Kidney (tissue), 14 donors: ENCODE data around the gene SQOR. TPM values are rescaled to one million over a fixed set of nuclear protein-coding genes. Genes with fewer than 3 reads are reported as not detected.

Experiments
- DNase-seq, 5 donors: peaks; one replicate each; pipeline ENCODE4 v3.0.0-alpha.2; 2013 to 2020
- FAIRE-seq: peaks from 2 replicates; lab custom pipeline; 2012; peaks lifted over from hg19 to GRCh38; lab: Jason Lieb, UNC
- H3K27ac ChIP-seq, 2 donors: one replicate each; pipeline ENCODE4 v1.7.0; 2013; ENCODE audit warnings: low read depth in 2 of 2, low read length in 2 of 2, inconsistent platforms in 1 of 2
- H3K27me3 ChIP-seq: one replicate; pipeline ENCODE4 v1.7.1; 2013; ENCODE audit warnings: low read length, inconsistent platforms; ENCODE audit not compliant: control insufficient read depth, insufficient read depth
- H3K36me3 ChIP-seq, 3 donors: one replicate each; pipeline versions ENCODE4 v1.7.0 to v1.7.1; 2013; ENCODE audit warnings: low read length in 3 of 3, control low read depth in 1 of 3, inconsistent platforms in 1 of 3; ENCODE audit not compliant: insufficient read depth in 3 of 3, control insufficient read depth in 2 of 3
- H3K4me1 ChIP-seq, 3 donors: one replicate each; pipeline versions ENCODE4 v1.7.0 to v1.7.1; 2013; ENCODE audit warnings: low read length in 3 of 3, inconsistent platforms in 1 of 3, low read depth in 1 of 3; ENCODE audit not compliant: control insufficient read depth in 2 of 3, insufficient read depth in 2 of 3
- H3K4me3 ChIP-seq, 3 donors: one replicate each; pipeline versions ENCODE4 v1.7.0 to v1.8.1; 2013; ENCODE audit warnings: low read length in 3 of 3, control low read depth in 1 of 3, inconsistent platforms in 1 of 3
- H3K9ac ChIP-seq, 3 donors: one replicate each; pipeline versions ENCODE4 v1.7.0 to v1.7.1; 2013; ENCODE audit warnings: low read length in 3 of 3, control low read depth in 1 of 3, inconsistent platforms in 1 of 3
- H3K9me3 ChIP-seq, 3 donors: one replicate each; pipeline versions ENCODE4 v1.7.0 to v1.7.1; 2013; ENCODE audit warnings: low read length in 3 of 3, control low read depth in 1 of 3, inconsistent platforms in 1 of 3; ENCODE audit not compliant: control insufficient read depth in 2 of 3, insufficient read depth in 1 of 3
- CTCF ChIP-seq: IDR thresholded peaks from 3 replicates; pipeline ENCODE4 v1.5.1; 2012; ENCODE audit warnings: mild to moderate bottlenecking, moderate library complexity, borderline replicate concordance; ENCODE audit not compliant: insufficient read depth; ENCODE audit errors: extremely low read depth
- intact Hi-C: fragments of 100-400 bp; cut with DNase I; formaldehyde crosslinking; loops from one replicate; pipeline ENCODE4 v1.11.1; 2022
- polyA plus RNA-seq: library from polyadenylated mRNA; stranded (reverse); fragments of 350-450 nt; fragmentation: Illumina TruSeq; extraction: RNeasy Lipid Tissue Mini Kit (QIAGEN cat#74804); gene quantifications from one replicate; pipeline ENCODE4 v1.2.3, GENCODE V29; 2014; ENCODE audit warnings: low read depth, low replicate concordance; ENCODE audit not compliant: insufficient read depth
- total RNA-seq: library from RNA; stranded (reverse); fragmentation: NEBNext Ultra II Directional; extraction: Animal tissue kit (Norgen Biotek cat#: 25700); gene quantifications from one replicate; pipeline ENCODE4 v1.2.1, GENCODE V29; 2021
- donor health status: control.
- donor health status: control.
- donor health status: control.
- donor health status: control.
- donor health status: control.
- donor health status: DM: yes; HTN: yes; CAD: no.
- donor health status: Normal renal cell carcinoma (clear cell type).

SQOR gene
- total and polyA plus RNA-seq, 2 donors from 2014 or later, result 43.4 to 67.5 TPM

- no peaks in the 10 kb centered on the region for H3K4me1 ChIP-seq
- H3K9ac ChIP-seq, result no peak overlapping the region
- intact Hi-C loops, result no loop called here
- H3K27me3 ChIP-seq, result no peaks in the 10 kb centered on the region
- peaks cover 0 to 16% (median 8%) of the 10 kb centered on the region in 3 donors for H3K36me3 ChIP-seq
- no peak for TF ChIP-seq CTCF
- H3K27ac ChIP-seq, result no peak overlapping the region
- no peak for FAIRE-seq
- no peak for DNase-seq
- no peaks in the 10 kb centered on the region for H3K9me3 ChIP-seq
- H3K4me3 ChIP-seq, result no peak overlapping the region
Measured at GRCh38 chr15:45678459-45679178, 43.8 kb downstream of the SQOR start.

DNA sequence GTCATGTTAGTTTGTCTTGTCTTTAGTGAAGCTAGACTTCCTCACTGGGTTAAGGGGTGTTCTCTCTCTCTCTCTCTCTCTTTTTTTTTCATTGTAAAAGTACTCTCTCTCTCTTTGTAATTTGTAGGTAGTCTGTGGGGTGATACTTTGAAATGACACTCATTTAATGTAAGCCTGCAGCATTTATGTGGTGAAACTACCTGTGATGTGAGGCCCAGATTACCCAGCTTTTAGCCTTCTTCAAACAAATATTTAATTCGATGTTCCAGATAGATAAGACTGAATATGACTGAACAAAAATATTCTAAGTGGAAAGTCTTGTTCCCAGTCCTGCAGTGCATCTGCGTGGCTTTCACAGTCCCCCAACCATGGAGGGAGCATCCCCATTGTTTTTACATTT lies 49.7 kb downstream of the SQOR start:
- Histone ChIP-seq H3K36me3 (peaks cover 0 to 28% (median 9%) of the 10 kb centered on the region in 3 donors), H3K27ac (no peak overlapping the region), H3K4me3 (no peak overlapping the region), H3K27me3 (no peaks in the 10 kb centered on the region), H3K9ac (no peak overlapping the region), H3K9me3 (no peaks in the 10 kb centered on the region), H3K4me1 (no peaks in the 10 kb centered on the region)
- FAIRE-seq (no peak), DNase-seq (no peak)
- TF ChIP-seq CTCF, result no peak
- intact Hi-C loops, result no loop called here

DNA sequence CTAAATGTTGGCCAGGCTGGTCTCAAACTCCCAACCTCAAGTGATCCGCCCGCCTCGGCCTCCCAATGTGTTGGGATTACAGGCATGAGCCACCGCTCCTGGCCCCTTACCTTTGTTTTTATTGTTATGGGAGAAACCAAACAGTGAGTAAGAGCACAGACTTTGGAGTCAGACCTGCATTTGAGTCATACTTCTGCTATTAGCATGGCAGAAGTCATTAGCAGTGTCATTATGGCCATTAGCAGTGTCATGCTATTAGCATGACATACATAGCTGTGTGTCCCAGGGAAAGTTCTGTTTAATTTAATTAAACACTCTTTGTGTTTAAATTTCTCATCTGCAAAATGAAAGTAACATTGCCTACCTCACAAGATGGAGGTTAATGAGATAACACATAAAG lies 54.8 kb downstream of the SQOR start:
- Histone ChIP-seq H3K4me3 (no peak overlapping the region), H3K4me1 (no peaks in the 10 kb centered on the region), H3K36me3 (peaks cover 0 to 22% (median 19%) of the 10 kb centered on the region in 3 donors), H3K27ac (no peak overlapping the region), H3K9ac (no peak overlapping the region), H3K9me3 (no peaks in the 10 kb centered on the region), H3K27me3 (no peaks in the 10 kb centered on the region)
- TF ChIP-seq CTCF, result no peak
- intact Hi-C loops, result no loop called here
- FAIRE-seq, result no peak
- no peak for DNase-seq
